Measurements from ENCODE around the gene NR5A1. TPM values are rescaled to one million over a fixed set of nuclear protein-coding genes. Genes with fewer than 3 reads are reported as not detected.

The NR5A1 gene
- total RNA-seq, 4 donors from 2014 or later = not detected

- Histone ChIP-seq H3K27me3 (peaks cover 0 to 60% of the 10 kb centered on the region in 2 donors), H3K4me1 (peaks cover 0 to 11% (median 2%) of the 10 kb centered on the region in 4 donors), H3K27ac (no peak overlapping the region), H3K9me3 (no peaks in the 10 kb centered on the region), H3K36me3 (no peaks in the 10 kb centered on the region), H3K4me3 (no peak overlapping the region)
- TF ChIP-seq POLR2A (IDR thresholded peaks at IDR 0.05) (no peak), CTCF (IDR thresholded peaks at IDR 0.05) (no peak), EP300 (IDR thresholded peaks at IDR 0.05) (no peak)
- no peak for DNase-seq (ENCODE audit: low spot score in 2 of 2)
- 54 to 64% methylated on average over 9 of the region's 15 CpGs for WGBS, 2 donors
Measured at GRCh38 chr9:124498499-124499146, 8.6 kb downstream of the NR5A1 start.

GRCh38 chr9:124498040-124498439 lies 9.2 kb downstream of the NR5A1 start:
- Histone ChIP-seq H3K4me1 (peaks cover 0 to 5% (median under 1%) of the 10 kb centered on the region in 4 donors), H3K27me3 (peaks cover 0 to 60% of the 10 kb centered on the region in 2 donors), H3K4me3 (no peak overlapping the region), H3K27ac (no peak overlapping the region), H3K9me3 (no peaks in the 10 kb centered on the region), H3K36me3 (no peaks in the 10 kb centered on the region)
- WGBS, 2 donors = 71 to 80% methylated on average over 6 of the region's 6 CpGs
- no peak for TF ChIP-seq CTCF (IDR thresholded peaks at IDR 0.05)
- TF ChIP-seq EP300 (IDR thresholded peaks at IDR 0.05) = no peak
- TF ChIP-seq POLR2A (IDR thresholded peaks at IDR 0.05) = no peak
- no peak for DNase-seq (ENCODE audit: low spot score in 2 of 2)

- WGBS, 2 donors = 85 to 87% methylated on average over 8 of the region's 8 CpGs
- TF ChIP-seq EP300 (IDR thresholded peaks at IDR 0.05) (no peak), CTCF (IDR thresholded peaks at IDR 0.05) (no peak), POLR2A (IDR thresholded peaks at IDR 0.05) (no peak)
- H3K27ac ChIP-seq = no peak overlapping the region
- H3K4me3 ChIP-seq = no peak overlapping the region
- no peaks in the 10 kb centered on the region for H3K9me3 ChIP-seq
- peaks cover 0 to 59% of the 10 kb centered on the region in 2 donors for H3K27me3 ChIP-seq
- no peaks in the 10 kb centered on the region for H3K36me3 ChIP-seq
- DNase-seq (ENCODE audit: low spot score in 2 of 2) = no peak
- no peaks in the 10 kb centered on the region for H3K4me1 ChIP-seq
Measured at GRCh38 chr9:124497441-124497840, 9.8 kb downstream of the NR5A1 start.

- no peaks in the 10 kb centered on the region for H3K36me3 ChIP-seq
- H3K9me3 ChIP-seq = no peaks in the 10 kb centered on the region
- no peak overlapping the region for H3K27ac ChIP-seq
- no peaks in the 10 kb centered on the region for H3K4me1 ChIP-seq
- TF ChIP-seq CTCF (IDR thresholded peaks at IDR 0.05) (no peak), EP300 (IDR thresholded peaks at IDR 0.05) (no peak), POLR2A (IDR thresholded peaks at IDR 0.05) (no peak)
- no peak overlapping the region for H3K4me3 ChIP-seq
- 61 to 62% methylated on average over 13 to 15 of the region's 15 CpGs for WGBS, 2 donors
- peaks cover 0 to 49% of the 10 kb centered on the region in 2 donors for H3K27me3 ChIP-seq
- DNase-seq (ENCODE audit: low spot score in 2 of 2) = no peak
Measured at GRCh38 chr9:124496463-124496862, 10.7 kb downstream of the NR5A1 start.

- no peaks in the 10 kb centered on the region for H3K9me3 ChIP-seq
- H3K27ac ChIP-seq = no peak overlapping the region
- WGBS, 2 donors = 79 to 85% methylated on average over 3 of the region's 3 CpGs
- no peaks in the 10 kb centered on the region for H3K4me1 ChIP-seq
- TF ChIP-seq POLR2A (IDR thresholded peaks at IDR 0.05) = no peak
- TF ChIP-seq EP300 (IDR thresholded peaks at IDR 0.05) = no peak
- TF ChIP-seq CTCF (IDR thresholded peaks at IDR 0.05) = no peak
- H3K27me3 ChIP-seq = peaks cover 0 to 45% of the 10 kb centered on the region in 2 donors
- DNase-seq (ENCODE audit: low spot score in 2 of 2) = no peak
- no peaks in the 10 kb centered on the region for H3K36me3 ChIP-seq
- H3K4me3 ChIP-seq = no peak overlapping the region
Measured at GRCh38 chr9:124496075-124496449, 11.1 kb downstream of the NR5A1 start.
